Activated CD8-positive, alpha-beta T cell treated with anti-CD3 and anti-CD28 coated beads for 36 hours (primary cell): ENCODE results near the gene AREG. TPM values are rescaled to one million over a fixed set of nuclear protein-coding genes. Genes with fewer than 3 reads are reported as not detected.

ENCODE experiments used
- ATAC-seq: fragments of 200-7000 bp; cut with Tn5 transposase; one replicate; pipeline ENCODE4 v1.10.0; 2021; ENCODE audit warnings: mild to moderate bottlenecking, moderate library complexity
- CTCF ChIA-PET: fragments of 350-600 bp; sonication (Branson Sonifier 250); formaldehyde crosslinking; loops from one replicate; lab custom pipeline; 2021; ENCODE audit warnings: antibody characterized with exemption; lab: Charles Lee
- POLR2A ChIA-PET: fragments of 350-600 bp; sonication (Branson Sonifier 250); formaldehyde crosslinking; loops from one replicate; lab custom pipeline; 2021; ENCODE audit warnings: antibody characterized with exemption; lab: Charles Lee
- DNase-seq: peaks from one replicate; pipeline ENCODE4 v3.0.0-alpha.2; 2020
- H3K27ac Mint-ChIP-seq: one replicate; pipeline ENCODE4 v1.8.0; 2021; ENCODE audit warnings: mild to moderate bottlenecking, mixed read lengths
- H3K27me3 Mint-ChIP-seq: one replicate; pipeline ENCODE4 v1.8.0; 2021; ENCODE audit warnings: mixed read lengths
- H3K36me3 Mint-ChIP-seq: one replicate; pipeline ENCODE4 v1.8.0; 2021; ENCODE audit warnings: low read depth, mixed read lengths
- H3K4me1 Mint-ChIP-seq: one replicate; pipeline ENCODE4 v1.8.0; 2021; ENCODE audit warnings: low read depth, mixed read lengths
- H3K4me3 Mint-ChIP-seq: one replicate; pipeline ENCODE4 v1.8.0; 2021; ENCODE audit warnings: mild to moderate bottlenecking, moderate library complexity, mixed read lengths
- H3K9me3 Mint-ChIP-seq: one replicate; pipeline ENCODE4 v1.8.0; 2021; ENCODE audit warnings: mixed read lengths
- CTCF ChIP-seq: fragments of 200-600 bp; IDR thresholded peaks from one replicate; pipeline ENCODE4 v1.8.0; 2022; ENCODE audit warnings: antibody characterized with exemption, mild to moderate bottlenecking
- intact Hi-C: fragments of 100-400 bp; cut with micrococcal nuclease; formaldehyde crosslinking; loops from one replicate; pipeline ENCODE4 v1.10.0; 2022
- total RNA-seq, 2 experiments: library from RNA; stranded (reverse); gene quantifications; one replicate each; pipeline ENCODE4 v1.2.3, GENCODE V29; 2021

AREG gene
- total RNA-seq, 2 experiments from 2014 or later, result 0.67 to 0.99 TPM

GRCh38 chr4:74473155-74473811 lies 28.3 kb downstream of the AREG start:
- CTCF ChIA-PET, result no interaction called here
- H3K4me1 Mint-ChIP-seq, result no peaks in the 10 kb centered on the region

GRCh38 chr4:74474345-74475090 lies 29.6 kb downstream of the AREG start:
- TF ChIP-seq CTCF, result no peak
- Mint-ChIP-seq H3K9me3 (no peaks in the 10 kb centered on the region), H3K27ac (no peak overlapping the region), H3K4me3 (no peak overlapping the region), H3K4me1 (no peaks in the 10 kb centered on the region), H3K36me3 (no peaks in the 10 kb centered on the region), H3K27me3 (peaks cover 16% of the 10 kb centered on the region)
- DNase-seq (no peak), ATAC-seq (no peak)
- CTCF ChIA-PET, result interaction anchor here (1.0 to 1.2 kb wide), 2 partner anchors 29 to 197 kb away, joined by 3 to 4 read pairs; partner anchors contain the start of gene AREG
- POLR2A ChIA-PET, result no interaction called here
- intact Hi-C loops, result no loop called here

More at GRCh38 chr4:74473155-74473811, 28.3 kb downstream of the AREG start:
- POLR2A ChIA-PET, result no interaction called here
- intact Hi-C loops, result no loop called here
- ATAC-seq (no peak), DNase-seq (no peak)
- H3K36me3 Mint-ChIP-seq, result no peaks in the 10 kb centered on the region
- TF ChIP-seq CTCF, result no peak
- H3K4me3 Mint-ChIP-seq, result no peak overlapping the region
- no peaks in the 10 kb centered on the region for H3K9me3 Mint-ChIP-seq
- no peak overlapping the region for H3K27ac Mint-ChIP-seq
- H3K27me3 Mint-ChIP-seq, result peaks cover 14% of the 10 kb centered on the region

- no peak for ATAC-seq
- ChIA-PET CTCF (interaction anchor here (1.0 to 1.5 kb wide), 3 partner anchors 30 to 196 kb away, joined by 3 to 4 read pairs (median 3); partner anchors contain the start of gene AREG), POLR2A (no interaction called here)
- Mint-ChIP-seq H3K27ac (no peak overlapping the region), H3K9me3 (no peaks in the 10 kb centered on the region), H3K4me1 (no peaks in the 10 kb centered on the region), H3K27me3 (peaks cover 17% of the 10 kb centered on the region), H3K4me3 (no peak overlapping the region), H3K36me3 (no peaks in the 10 kb centered on the region)
- no peak for DNase-seq
- intact Hi-C loops, result no loop called here
- TF ChIP-seq CTCF, result no peak
Observed at GRCh38 chr4:74475091-74475800, 30.3 kb downstream of the AREG start.

GRCh38 chr4:74475946-74476345 lies 31.0 kb downstream of the AREG start:
- H3K4me3 Mint-ChIP-seq, result no peak overlapping the region
- POLR2A ChIA-PET, result no interaction called here
- DNase-seq (no peak), ATAC-seq (no peak)
- no peak for TF ChIP-seq CTCF
- no peaks in the 10 kb centered on the region for H3K9me3 Mint-ChIP-seq
- H3K27ac Mint-ChIP-seq, result no peak overlapping the region
- H3K4me1 Mint-ChIP-seq, result no peaks in the 10 kb centered on the region
- no peaks in the 10 kb centered on the region for H3K36me3 Mint-ChIP-seq
- CTCF ChIA-PET, result interaction anchor here (1.2 to 1.5 kb wide), 2 partner anchors 31 to 56 kb away, joined by 3 to 4 read pairs; partner anchors contain the start of gene AREG
- H3K27me3 Mint-ChIP-seq, result peaks cover 17% of the 10 kb centered on the region
- intact Hi-C loops, result no loop called here
